GM18511 (cell line): Measurements from ENCODE around the gene FPR3.
"Not testable (repeated sequence)": the region's sequence is repeated elsewhere in the genome, so short reads cannot be mapped to it uniquely, and the experiment has no call there.

ENCODE experiments used
- ATAC-seq: cut with Tn5 transposase; IDR thresholded peaks from one replicate; pipeline ENCODE4 v1.9.1; 2021; ENCODE audit warnings: mild to moderate bottlenecking, moderate library complexity; ENCODE audit not compliant: unreplicated experiment

The FPR3 gene

DNA sequence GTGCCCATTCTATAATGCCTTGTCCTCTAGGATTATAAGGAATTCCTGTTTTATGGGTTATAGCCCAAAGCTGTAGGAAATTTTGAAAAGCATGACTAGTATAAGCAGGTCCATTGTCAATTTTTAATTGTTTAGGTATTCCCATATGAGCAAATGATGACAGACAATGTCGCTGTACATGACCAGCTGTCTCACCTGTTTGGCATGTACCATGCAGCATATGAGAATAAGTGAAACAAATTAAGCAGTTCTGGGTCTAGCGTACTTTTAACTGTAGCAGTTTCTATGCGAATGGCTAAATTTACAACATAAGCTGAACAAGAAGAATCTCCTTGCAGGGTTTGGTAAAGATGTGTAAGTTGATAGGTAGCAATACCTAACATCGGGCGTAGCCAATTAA, 11.6 kb downstream of the FPR3 start:
- ATAC-seq, result not testable (repeated sequence)

DNA sequence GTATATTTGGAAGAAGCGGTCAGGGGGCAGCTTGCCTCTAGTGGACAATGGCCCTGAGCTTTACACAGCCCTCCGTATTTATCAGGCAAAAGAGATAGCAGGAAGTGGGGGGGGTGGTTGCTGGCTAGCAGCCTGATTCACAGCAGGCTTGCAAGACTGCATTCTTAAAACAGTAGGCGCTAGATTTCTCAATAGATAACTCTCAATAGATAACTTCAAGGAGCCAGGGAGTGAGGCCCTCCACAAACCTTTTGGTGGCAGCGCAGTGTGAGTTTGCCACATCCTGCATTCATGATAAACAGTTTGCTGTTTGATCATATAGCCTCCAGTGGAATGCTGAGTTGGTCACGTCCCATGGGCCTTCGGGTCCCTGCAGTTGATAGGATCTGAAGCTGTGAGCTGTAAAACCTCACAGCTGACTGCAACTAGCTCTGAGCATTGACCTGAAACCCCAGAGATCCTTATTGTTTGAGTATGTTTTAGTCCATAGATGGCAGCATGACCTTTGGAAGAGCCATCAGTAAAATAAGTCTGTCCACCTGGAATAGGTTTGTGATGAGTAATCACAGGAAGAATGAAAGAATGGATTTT, 12.2 kb downstream of the FPR3 start:
- no peak for ATAC-seq

DNA sequence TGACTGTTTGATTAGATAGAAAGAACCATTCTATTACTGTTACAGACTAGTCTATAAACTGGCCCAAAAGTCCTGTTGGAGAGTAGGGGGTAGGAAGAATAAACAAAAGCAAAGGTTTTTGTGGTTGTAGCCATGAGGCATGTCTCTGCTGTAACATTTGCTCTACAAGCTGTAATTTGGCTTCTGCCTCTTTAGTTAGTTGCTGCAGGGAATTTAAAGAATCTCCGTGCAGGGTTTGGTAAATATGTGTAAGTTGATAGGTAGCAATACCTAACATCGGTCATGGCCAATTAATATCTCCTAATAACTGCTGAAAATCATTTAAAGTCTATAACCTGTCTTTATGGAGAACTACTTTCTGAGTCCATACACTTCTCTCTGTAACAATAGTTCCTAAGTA, 13.0 kb downstream of the FPR3 start:
- no peak for ATAC-seq

DNA sequence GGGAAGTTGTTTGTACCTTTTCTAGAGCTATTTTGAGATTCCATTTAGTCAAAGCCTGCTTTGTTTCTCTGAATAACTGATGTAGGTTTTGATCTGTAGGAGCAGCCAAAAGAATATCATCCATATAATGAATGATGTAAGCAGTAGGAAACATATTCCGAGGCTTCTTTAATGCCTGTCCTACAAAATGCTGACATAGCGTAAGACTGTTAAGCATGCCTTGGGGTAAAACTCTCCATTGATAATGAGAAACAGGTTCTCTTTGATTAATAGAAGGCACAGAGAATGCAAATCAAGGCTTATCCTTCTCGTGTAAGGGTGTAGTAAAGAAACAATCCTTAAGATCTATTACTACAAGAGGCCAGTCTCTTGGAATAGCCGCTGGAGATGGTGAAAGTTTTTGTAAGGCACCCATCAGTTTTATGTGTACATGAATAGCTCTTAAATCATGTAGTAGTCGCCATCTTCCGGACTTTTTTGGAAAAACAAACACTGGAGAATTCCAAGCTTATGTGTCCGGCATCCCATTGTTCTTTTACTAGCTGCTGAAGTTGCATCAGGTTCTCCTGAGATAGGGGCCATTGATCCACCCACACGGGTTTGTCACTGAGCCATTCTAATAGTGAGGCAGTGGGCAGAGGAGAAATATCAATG, 13.5 kb downstream of the FPR3 start:
- no peak for ATAC-seq

DNA sequence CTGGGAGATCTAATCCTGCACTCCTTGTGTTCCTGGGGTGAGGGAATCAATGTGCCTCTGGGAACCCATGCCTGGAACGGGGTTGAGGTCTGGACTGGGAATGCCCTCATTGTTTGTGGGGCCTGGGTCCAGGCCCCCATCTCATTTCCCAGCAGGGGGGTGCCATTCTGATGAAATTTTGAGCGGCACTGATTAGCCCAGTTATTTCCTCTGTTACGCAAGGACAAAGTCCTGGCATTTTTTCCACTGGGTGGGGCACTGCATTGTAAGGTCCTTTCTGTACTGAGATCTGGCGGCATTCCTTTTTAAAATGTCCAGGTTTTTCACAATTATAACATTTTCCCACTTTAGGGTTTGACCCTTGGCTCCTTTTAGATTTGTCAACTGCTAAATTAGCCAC, 14.8 kb downstream of the FPR3 start:
- no peak for ATAC-seq

DNA sequence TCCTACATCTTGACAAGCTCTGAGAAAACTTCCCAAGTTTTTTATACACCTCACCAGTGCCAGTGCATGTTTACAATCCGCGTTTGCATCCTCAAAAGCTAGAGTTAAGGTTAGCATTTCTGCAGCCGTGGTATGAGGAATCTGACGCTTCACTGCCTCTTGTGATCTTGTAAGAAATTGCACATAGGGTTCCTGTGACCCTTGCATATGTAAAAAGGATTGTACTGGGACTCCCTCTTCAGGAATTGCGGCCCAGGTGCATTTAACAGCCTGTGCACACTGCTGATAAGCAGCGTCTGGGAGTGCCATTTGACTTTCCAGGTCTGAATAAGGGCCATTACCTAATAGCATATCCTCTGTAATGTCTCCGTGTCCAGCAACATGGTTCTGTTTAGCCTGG, 15.3 kb downstream of the FPR3 start:
- ATAC-seq, result no peak

DNA sequence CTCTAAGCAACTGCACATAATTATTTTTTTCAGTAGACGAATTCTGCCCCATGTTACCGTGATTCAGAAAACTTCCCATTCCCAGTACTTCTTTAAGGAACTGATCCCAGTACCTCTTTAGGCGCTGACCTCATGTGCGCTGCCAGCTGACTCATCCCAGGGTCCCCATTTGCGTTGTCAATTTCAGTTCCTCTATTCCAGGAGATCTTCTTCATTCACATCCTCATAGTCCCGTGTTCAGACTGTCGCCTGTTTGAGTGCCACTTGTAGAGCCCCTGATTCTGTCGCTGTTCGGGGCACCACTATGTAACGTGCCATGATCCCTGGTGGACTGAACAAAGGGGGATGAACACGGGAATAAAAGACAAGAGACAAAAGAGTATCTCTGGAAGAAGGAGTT, 16.4 kb downstream of the FPR3 start:
- no peak for ATAC-seq

DNA sequence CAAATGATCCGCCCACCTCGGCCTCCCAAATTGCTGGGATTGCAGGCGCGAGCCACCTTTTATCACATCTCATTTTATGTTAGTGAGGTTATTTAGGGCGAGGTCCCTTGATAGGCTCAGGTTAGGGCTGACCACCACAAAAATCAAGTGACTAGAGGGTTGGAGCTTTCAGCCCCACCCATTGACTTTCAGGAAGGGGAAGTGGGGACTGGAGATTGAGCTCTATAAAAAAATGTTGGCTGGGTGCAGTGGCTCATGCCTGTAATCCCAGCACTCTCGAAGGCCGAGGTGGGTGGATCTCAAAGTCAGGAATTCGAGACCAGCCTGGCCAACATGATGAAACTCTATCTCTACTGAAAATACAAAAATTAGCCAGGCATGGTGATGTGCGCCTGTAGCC, 20.1 kb downstream of the FPR3 start:
- no peak for ATAC-seq

DNA sequence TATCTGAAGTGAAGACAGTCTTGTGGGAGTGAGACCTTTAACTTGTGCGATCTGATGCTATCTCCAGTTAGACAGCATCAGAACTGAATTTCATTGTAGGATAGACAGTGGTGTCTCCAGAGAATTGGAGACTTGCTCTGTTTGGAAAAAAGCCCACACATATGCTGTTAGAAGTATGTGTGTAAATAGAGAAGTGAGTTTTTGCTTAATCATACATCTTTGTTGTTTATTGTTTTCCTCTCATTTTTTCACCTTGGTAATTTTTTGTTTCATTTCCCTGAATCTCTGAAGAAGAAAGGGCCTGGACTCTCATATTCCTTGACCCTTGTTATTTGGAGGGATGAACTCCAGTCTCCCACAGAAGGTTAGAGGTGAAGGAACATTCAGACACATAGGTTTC, 21.8 kb downstream of the FPR3 start:
- ATAC-seq, result no peak

DNA sequence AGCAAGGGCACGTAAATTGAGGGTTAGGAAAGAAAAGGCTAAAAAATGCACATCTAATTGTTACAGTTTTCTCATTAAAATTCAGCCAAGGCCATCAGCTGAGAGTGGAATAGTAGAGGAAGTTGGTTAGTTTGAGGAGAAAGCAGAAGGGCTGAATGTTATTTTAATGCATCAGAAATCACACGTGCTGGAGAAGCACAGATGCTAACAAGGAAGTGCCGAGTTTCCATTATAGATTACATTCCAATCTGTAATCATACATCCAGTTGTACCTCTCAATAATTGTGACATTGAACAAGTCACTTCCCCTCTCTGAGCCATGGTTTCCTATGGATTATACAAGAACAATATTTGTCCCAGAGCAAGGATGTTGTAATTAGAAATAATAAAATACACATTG, 25.1 kb downstream of the FPR3 start:
- no peak for ATAC-seq

DNA sequence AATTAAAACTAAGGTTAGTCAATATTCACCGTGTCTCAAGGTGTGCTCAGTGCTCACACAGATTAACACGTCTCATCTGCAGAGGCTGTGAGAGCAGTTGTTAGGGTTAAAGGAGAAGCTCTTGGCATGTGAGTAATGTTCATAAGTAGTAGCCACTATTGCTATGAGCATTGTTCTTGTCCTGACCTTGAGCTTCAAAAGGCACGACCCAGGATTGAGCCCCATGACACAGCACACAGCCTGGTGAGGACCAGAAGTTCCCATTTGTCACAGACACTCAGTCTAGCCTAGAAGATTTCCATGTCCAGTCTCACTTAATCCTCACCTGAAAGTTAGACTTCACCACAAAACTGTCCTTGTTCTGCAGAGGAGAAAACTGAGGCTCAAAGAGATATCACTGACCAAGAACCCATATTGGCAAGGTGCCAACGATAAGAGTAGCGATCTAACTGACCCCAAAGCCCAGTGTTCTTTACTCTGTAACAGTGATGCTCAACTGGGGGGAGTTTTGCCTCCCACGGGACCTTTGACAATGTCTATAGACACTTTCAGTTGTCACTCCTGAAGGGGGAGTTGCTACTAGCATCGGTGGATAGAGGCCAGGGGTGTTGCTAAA, 26.0 kb downstream of the FPR3 start:
- ATAC-seq, result no peak

DNA sequence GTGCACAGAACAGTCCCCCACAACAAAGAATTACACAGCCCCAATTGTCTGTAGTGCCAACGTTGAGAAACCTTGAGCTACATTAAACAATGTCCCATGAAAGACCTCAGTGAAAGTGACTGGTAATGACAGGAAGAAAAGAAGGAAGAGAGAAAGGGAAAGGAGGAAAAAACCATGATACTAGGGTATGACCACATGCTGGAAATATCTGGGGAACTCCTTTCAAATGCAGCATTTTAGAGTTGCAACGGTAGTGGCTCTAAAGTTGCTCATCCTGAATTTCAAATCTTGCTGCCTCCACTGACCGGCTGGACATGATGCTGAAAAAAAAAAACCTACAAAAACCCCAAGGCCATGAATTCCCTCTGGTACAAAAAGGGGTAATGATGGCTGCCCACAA, 26.5 kb downstream of the FPR3 start:
- ATAC-seq, result no peak

DNA sequence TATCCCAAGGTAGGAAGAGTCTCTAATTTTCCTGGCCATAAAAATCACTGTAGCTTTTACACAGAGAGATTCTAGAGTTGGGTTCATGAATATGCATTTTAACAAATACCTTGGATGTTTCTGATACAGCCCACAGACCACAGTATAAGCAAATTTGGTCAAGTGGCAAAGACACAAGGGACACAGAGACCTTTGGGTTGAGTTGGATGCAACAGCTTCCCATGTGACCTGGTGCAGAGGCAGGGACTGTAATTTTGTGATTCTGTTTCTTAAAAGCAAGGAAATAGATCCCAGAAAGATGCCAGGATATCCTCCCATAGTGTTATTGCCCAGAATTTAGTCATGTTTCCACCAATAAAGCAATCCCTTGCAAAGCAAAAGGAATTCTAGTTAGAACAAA, 27.0 kb downstream of the FPR3 start:
- ATAC-seq, result no peak

DNA sequence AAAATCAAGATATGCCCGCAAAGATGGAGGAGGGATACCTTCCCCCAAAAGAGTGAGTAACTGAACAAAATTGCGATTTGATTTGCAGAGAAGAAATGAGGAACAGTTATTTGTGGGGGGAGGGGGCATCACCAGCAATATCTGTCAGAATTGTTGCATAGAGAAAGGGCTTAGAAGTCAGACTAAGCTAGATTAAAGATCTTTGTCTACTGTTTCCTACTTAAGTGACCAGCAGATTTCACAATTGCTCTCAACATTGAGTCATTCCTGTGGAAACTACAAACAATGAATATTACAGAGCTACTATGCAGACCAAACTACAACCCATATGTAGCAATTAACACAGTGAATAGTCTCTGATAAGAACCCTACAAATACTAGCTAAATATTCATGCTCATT, 27.4 kb downstream of the FPR3 start:
- ATAC-seq, result no peak

DNA sequence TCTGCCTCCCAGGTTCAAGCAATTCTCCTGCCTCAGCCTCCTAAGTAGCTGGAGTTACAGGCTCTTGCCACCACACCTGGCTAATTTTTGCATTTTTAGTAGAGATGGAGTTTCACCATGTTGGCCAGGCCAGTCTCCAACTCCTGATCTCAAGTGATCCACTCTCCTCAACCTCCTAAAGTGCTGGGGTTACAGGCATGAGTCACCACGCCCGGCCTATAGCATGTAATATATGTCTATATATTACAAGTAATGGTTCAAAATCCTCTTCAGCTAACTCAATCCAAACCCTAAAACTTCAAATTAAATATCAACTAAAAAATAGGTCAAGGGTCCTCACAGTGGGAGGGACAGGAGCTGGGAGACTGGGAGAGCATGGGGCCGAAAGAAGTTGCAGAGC, 28.0 kb downstream of the FPR3 start:
- no peak for ATAC-seq

DNA sequence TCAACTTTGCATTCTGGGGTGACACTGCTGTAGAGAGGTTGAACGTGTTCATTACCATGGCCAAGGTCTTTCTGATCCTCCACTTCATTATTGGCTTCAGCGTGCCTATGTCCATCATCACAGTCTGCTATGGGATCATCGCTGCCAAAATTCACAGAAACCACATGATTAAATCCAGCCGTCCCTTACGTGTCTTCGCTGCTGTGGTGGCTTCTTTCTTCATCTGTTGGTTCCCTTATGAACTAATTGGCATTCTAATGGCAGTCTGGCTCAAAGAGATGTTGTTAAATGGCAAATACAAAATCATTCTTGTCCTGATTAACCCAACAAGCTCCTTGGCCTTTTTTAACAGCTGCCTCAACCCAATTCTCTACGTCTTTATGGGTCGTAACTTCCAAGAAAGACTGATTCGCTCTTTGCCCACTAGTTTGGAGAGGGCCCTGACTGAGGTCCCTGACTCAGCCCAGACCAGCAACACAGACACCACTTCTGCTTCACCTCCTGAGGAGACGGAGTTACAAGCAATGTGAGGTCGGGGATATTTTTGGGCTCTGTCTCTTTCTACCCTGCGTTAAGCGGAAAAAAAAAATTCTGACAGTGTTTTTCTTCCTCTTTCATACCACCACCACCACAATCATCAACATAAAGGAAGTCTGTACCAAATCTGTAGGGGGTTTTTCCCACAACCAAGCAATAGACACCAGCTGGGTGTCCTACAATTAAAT, 29.5 kb downstream of the FPR3 start:
- no peak for ATAC-seq

DNA sequence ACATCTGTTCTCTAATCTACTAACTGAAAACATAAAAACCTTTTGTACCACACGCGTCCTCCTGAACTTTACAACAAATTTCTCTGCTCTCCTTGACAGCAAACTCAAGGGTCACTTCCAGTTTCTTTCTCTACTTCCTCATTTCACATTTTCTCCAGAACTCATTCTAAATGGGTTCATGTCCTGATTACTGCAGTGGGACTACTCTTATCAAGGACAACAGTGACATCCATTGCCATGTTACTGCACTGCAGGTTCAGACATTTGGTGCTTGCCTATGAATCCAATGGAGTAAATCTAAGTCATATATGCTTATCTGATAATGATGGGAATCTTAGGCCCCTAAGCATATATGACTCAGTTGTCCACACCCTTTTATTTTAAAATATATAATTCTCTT, 35.3 kb downstream of the FPR3 start:
- no peak for ATAC-seq

DNA sequence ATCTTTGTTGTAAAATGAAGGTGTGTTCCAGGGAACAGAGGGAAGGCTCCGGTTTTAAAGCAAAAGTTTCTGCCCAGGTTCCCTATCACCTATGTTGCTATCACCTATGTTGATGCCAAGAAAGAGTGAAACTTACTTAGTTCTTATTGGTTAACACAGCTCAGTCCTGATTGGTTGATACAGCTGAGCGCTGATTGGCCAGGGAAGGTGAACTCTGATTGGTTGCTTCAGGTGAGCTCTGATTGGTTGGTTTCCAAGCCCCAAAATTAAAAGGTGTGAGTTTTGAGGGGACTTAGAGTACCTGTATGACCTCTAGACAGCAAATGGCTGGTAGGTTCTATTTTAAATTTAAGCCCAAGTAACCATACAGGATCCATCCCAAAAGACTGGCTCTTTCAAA, 42.2 kb downstream of the FPR3 start:
- ATAC-seq, result no peak

DNA sequence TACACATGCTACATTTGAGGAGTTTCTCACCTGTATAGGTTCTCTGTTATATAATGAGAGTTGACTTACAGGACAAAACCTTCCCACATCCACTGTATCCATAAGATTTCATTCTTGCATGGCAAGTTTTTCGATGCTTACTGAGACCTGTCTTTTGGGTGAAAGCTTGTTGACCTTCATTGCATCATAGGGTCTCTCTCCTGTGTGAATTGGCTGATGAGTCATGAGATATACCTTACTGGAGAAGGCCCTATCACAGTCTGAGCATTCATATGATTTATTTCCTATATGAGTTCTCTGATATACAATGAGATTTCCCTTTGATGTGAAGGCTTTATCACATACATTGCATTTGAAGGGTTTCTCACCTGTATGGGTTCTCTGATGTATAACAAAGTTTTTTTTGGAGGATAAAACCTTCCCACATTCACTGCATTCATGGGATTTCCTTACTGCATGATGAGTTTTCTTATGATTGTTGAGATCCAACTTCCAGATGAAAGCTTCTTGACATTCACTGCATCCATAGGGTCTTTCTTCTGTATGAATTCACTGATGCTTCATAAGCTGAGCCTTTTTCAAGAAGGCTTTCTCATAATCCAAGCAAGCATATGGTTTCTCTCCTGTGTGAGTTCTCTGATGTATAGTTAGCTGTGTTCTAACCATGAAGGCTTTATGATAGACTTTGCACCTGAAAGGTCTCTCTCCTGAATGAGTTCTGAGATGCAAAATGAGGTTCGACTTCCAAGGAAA, 67.1 kb downstream of the FPR3 start:
- no peak for ATAC-seq

DNA sequence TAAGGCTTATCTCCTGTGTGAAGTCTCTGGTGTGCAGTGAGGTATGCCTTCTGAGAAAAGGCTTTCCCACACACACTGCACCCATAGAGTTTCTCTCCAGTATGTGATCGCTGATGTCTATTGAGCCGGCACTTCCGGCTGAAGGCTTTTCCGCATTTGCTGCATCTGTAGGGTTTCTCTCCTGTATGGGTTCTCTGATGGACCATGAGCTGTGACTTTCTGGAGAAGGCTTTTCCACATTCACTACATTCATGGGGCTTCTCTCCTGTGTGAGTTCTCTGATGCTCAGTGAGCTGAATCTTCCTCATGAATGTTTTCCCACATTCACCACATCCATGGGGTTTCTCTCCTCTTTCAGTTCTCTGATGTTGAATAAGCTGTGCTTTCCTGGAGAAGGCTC, 78.1 kb downstream of the FPR3 start:
- no peak for ATAC-seq
